ENCODE results near the gene GSG1L2. TPM values are rescaled to one million over a fixed set of nuclear protein-coding genes. Genes with fewer than 3 reads are reported as not detected.

GSG1L2 gene
- total RNA-seq = not detected

- no peak within 1 kb of the TSS for H3K4me3 ChIP-seq (ENCODE audit: low read depth, poor library complexity, severe bottlenecking)
- 65 to 70% methylated on average over 12 to 15 of the region's 15 CpGs for WGBS, 2 donors
- no peak for DNase-seq (ENCODE audit: low spot score in 2 of 2)
- no peak for TF ChIP-seq CTCF (IDR thresholded peaks at IDR 0.05)
- no peak for TF ChIP-seq POLR2A (IDR thresholded peaks at IDR 0.05)
- intact Hi-C loops (cut with DNase I; ENCODE audit: low total_unique reads) = no loop called here
Observed at GRCh38 chr17:9821921-9822320, at the start of gene GSG1L2. GSG1L2 (minus strand) TSS chr17:9822079; CDS start chr17:9822071, 8 bp downstream.

GRCh38 chr17:9868552-9868951 is 46.7 kb upstream of the GSG1L2 start:
- intact Hi-C loops (cut with DNase I; ENCODE audit: low total_unique reads) = no loop called here
- WGBS, 2 donors = 51 to 52% methylated on average over 3 of the region's 3 CpGs
- TF ChIP-seq CTCF (IDR thresholded peaks at IDR 0.05) (no peak), POLR2A (IDR thresholded peaks at IDR 0.05) (no peak)
- no peak overlapping the region for H3K4me3 ChIP-seq (ENCODE audit: low read depth, poor library complexity, severe bottlenecking)
- DNase-seq (ENCODE audit: low spot score in 2 of 2) = no peak

GRCh38 chr17:9865586-9865985 is 43.7 kb upstream of the GSG1L2 start:
- DNase-seq (ENCODE audit: low spot score in 2 of 2) = peak in 1 of 2 donors; percentile 14
- TF ChIP-seq POLR2A (IDR thresholded peaks at IDR 0.05) (no peak), CTCF (IDR thresholded peaks at IDR 0.05) (no peak)
- H3K4me3 ChIP-seq (ENCODE audit: low read depth, poor library complexity, severe bottlenecking) = no peak overlapping the region
- WGBS, 2 donors = 54 to 67% methylated on average over 1 of the region's 1 CpG
- intact Hi-C loops (cut with DNase I; ENCODE audit: low total_unique reads) = no loop called here

GRCh38 chr17:9862949-9863348 is 41.1 kb upstream of the GSG1L2 start:
- intact Hi-C loops (cut with DNase I; ENCODE audit: low total_unique reads) = no loop called here
- H3K4me3 ChIP-seq (ENCODE audit: low read depth, poor library complexity, severe bottlenecking) = no peak overlapping the region
- TF ChIP-seq CTCF (IDR thresholded peaks at IDR 0.05) (no peak), POLR2A (IDR thresholded peaks at IDR 0.05) (no peak)
- peak in 1 of 2 donors; percentile 9 for DNase-seq (ENCODE audit: low spot score in 2 of 2)
- 68 to 74% methylated on average over 4 of the region's 4 CpGs for WGBS, 2 donors

- WGBS, 2 donors = 76 to 77% methylated on average over 1 of the region's 1 CpG
- no peak overlapping the region for H3K4me3 ChIP-seq (ENCODE audit: low read depth, poor library complexity, severe bottlenecking)
- TF ChIP-seq CTCF (IDR thresholded peaks at IDR 0.05) (no peak), POLR2A (IDR thresholded peaks at IDR 0.05) (no peak)
- intact Hi-C loops (cut with DNase I; ENCODE audit: low total_unique reads) = no loop called here
- DNase-seq (ENCODE audit: low spot score in 2 of 2) = peak in 1 of 2 donors; percentile 32
Observed at GRCh38 chr17:9862220-9862619, 40.3 kb upstream of the GSG1L2 start.

- TF ChIP-seq CTCF (IDR thresholded peaks at IDR 0.05) (no peak), POLR2A (IDR thresholded peaks at IDR 0.05) (no peak)
- intact Hi-C loops (cut with DNase I; ENCODE audit: low total_unique reads) = no loop called here
- 66 to 93% methylated on average over 7 of the region's 7 CpGs for WGBS, 2 donors
- DNase-seq (ENCODE audit: low spot score in 2 of 2) = peak in 1 of 2 donors; percentile 56
- no peak overlapping the region for H3K4me3 ChIP-seq (ENCODE audit: low read depth, poor library complexity, severe bottlenecking)
Observed at GRCh38 chr17:9860851-9861250, 39.0 kb upstream of the GSG1L2 start.
